Muscle layer of colon (tissue), 2 donors: Measurements from ENCODE around the gene DNAJB8.
A peak's percentile ranks its signal among the peaks of the same experiment; 100 is the strongest.

ENCODE experiments used
- H3K27ac ChIP-seq: one replicate; pipeline ENCODE4 v1.7.0; 2013; ENCODE audit warnings: low read depth, mild to moderate bottlenecking, low read length, moderate library complexity
- H3K27me3 ChIP-seq, 2 donors: one replicate each; pipeline ENCODE4 v1.7.0; 2013; ENCODE audit warnings: low read length in 2 of 2, mild to moderate bottlenecking in 2 of 2; ENCODE audit not compliant: insufficient read depth in 2 of 2, control insufficient read depth in 1 of 2
- H3K36me3 ChIP-seq: one replicate; pipeline ENCODE4 v1.7.0; 2013; ENCODE audit warnings: mild to moderate bottlenecking, low read length; ENCODE audit not compliant: insufficient read depth
- H3K4me1 ChIP-seq: one replicate; pipeline ENCODE4 v1.7.0; 2013; ENCODE audit warnings: mild to moderate bottlenecking, low read length; ENCODE audit not compliant: insufficient read depth
- H3K4me3 ChIP-seq, 2 donors: one replicate each; pipeline ENCODE4 v1.7.0; 2013; ENCODE audit warnings: low read length in 2 of 2, low read depth in 1 of 2, mild to moderate bottlenecking in 1 of 2, moderate library complexity in 1 of 2
- H3K9ac ChIP-seq: one replicate; pipeline ENCODE4 v1.7.0; 2013; ENCODE audit warnings: low read length
- H3K9me3 ChIP-seq: one replicate; pipeline ENCODE4 v1.7.0; 2013; ENCODE audit warnings: mild to moderate bottlenecking, low read length
- donor health status: abdominal sarcoma.
- donor health status: Adenocarcinoma of cecum.

DNAJB8 gene

DNA sequence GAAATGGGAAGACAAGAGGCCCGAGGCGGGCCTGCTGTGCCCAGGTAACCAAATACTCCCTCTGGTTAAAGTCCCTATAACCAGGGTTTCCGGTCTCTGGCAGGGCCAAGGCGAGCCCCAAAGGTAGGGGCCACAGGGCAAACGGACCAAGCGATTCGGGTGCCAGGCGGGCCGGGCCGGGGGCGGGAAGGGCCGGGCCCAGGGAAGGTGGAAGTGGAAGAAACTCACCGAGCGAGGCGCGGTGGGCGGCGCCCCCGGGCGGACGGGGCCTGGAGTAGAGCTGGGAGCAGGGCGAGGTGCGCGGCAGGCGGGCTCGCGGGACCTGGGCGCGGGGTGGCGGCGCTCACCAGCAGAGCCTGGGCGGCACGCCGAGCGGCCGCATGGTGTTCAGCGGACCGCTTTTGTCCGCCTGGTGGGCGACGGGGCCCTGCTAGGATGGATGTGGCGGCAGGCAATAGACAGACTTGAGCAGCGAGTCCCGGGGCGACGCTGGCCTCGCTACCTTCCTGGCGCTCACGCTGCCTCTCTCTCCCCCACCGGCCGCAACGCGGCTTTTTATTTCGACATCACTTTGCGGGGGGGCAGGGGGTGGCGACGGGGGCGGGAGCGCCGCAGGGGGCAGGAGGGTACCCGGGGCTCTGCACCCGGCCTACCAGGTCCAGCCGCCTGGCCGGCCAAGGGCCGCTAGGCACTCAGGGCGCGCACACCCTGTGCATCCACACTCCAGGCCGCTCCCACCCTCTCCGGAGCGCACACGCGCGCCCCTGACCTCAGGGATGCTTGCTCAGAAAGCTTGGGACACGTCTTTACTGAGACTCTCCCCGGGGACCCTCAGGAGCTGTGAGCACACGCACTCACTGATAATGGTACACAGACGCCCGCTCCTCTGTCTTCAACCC lies 26.2 kb upstream of the DNAJB8 start, which contains the start of gene GATA2:
TSS of gene GATA2 (minus strand) at position 531 of the 899 bp plus-strand sequence. CDS start 6,170 bp downstream, outside the sequence.
- Histone ChIP-seq H3K27me3 (peaks cover 66 to 95% of the 10 kb centered on the region in 2 donors), H3K9ac (no peak within 1 kb of the TSS), H3K27ac (no peak within 1 kb of the TSS), H3K9me3 (no peaks in the 10 kb centered on the region), H3K36me3 (no peaks in the 10 kb centered on the region), H3K4me1 (peaks cover 35% of the 10 kb centered on the region), H3K4me3 (no peak within 1 kb of the TSS)

- Histone ChIP-seq H3K9me3 (no peaks in the 10 kb centered on the region), H3K27me3 (peaks cover 73 to 97% of the 10 kb centered on the region in 2 donors), H3K4me3 (no peak overlapping the region), H3K27ac (no peak overlapping the region), H3K36me3 (no peaks in the 10 kb centered on the region), H3K4me1 (peaks cover 37% of the 10 kb centered on the region), H3K9ac (no peak overlapping the region)
Observed at GRCh38 chr3:128491941-128492670, 25.4 kb upstream of the DNAJB8 start.

- no peak overlapping the region for H3K9ac ChIP-seq
- H3K9me3 ChIP-seq: no peaks in the 10 kb centered on the region
- H3K4me3 ChIP-seq: no peak overlapping the region
- no peak overlapping the region for H3K27ac ChIP-seq
- H3K36me3 ChIP-seq: no peaks in the 10 kb centered on the region
- H3K27me3 ChIP-seq: peaks cover 72 to 97% of the 10 kb centered on the region in 2 donors
- peaks cover 36% of the 10 kb centered on the region for H3K4me1 ChIP-seq
Observed at GRCh38 chr3:128491691-128491940, 24.9 kb upstream of the DNAJB8 start.

DNA sequence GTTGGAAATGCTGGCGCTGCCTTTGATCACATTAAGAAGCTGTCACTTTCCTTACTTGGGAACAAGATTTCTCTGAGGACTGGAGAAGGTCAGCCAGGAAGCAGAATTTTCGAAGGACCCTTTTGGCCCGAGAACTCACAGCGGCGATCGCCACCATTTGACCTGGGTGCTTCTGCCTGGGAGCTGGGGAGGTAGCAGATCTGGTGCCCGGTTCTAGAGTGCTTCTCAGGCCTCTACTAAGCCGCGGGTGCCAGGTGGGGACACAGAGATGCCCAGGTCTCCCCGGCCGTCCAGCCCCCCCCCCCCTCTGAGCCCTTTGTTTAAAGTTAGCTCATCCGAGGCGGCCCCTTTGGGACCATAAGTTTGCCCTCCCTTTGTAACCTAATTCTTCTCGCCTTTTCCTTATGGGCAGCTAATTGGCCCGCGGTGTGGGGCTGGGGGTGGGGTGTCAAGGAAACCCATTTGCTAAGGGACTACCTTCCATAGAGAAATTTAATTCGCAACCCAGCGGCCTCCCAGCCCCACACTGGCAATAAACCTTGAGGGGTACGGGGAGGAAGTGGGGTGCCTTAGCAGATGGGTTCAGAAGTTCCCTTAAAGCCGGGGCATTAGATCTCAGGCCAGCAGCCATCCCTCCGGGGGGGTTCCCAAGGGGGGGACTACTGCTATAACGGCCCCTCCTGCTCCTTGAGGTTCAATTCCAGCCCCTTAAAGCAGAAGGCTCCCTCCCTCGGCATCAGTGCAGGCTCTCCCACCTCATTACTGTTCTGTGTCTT lies 24.4 kb upstream of the DNAJB8 start:
- no peak overlapping the region for H3K9ac ChIP-seq
- H3K27me3 ChIP-seq: peaks cover 75 to 97% of the 10 kb centered on the region in 2 donors
- peaks cover 40% of the 10 kb centered on the region for H3K4me1 ChIP-seq
- H3K36me3 ChIP-seq: no peaks in the 10 kb centered on the region
- H3K27ac ChIP-seq: no peak overlapping the region
- no peaks in the 10 kb centered on the region for H3K9me3 ChIP-seq
- H3K4me3 ChIP-seq: no peak overlapping the region

DNA sequence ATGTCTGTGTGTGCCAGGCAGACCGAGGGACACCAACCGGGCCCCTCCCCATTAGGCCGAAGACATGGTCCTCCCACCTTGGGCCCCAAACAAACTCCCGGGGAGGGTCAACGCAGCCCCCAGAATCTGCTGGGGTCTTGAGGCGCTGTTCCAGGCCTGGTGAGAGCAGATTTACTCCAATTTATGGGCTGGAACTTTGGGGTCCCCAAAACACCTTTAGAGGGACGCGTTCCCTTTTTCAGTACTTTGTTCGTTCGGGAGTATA lies 23.9 kb upstream of the DNAJB8 start:
- Histone ChIP-seq H3K9me3 (no peaks in the 10 kb centered on the region), H3K36me3 (no peaks in the 10 kb centered on the region), H3K4me1 (peaks cover 40% of the 10 kb centered on the region), H3K27ac (no peak overlapping the region), H3K4me3 (peak overlapping the region in 1 of 2 donors; percentile 52), H3K9ac (no peak overlapping the region), H3K27me3 (peaks cover 81 to 97% of the 10 kb centered on the region in 2 donors)

DNA sequence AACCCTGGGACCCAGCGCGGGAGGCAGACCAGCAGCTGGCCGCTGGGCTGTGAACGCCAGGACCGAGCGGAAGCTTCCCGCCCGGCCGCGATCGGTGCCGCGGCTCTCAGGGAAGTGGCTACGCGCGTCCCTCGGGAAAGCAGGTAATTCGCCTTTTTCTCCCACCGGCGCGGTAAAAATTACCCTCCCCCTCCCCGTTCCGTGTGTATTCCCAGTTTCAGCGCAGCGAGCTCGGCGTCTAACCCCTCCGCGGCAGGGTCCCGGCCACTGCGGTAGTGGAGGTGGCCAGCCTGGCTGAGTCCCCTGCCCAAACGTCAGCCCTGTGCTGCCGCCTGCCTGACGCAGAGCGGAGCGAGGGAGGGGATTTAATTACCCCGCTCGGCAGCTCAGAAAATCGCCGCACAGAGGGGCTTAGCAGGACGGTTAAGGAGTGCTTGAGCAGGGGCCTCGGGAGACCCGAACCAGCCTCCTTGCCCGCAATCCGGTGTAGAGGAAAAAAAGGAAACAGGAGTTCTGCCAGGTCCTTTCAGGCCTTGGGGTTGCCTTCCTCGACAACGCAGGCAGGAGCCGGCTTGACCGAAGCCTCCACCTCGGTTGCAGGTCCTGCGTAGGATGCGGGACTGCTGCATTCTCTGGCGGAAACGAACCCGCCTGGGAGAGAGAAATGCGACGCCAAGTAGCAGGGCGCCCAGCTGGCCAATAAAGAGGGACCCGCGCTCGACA lies 23.4 kb upstream of the DNAJB8 start:
- no peaks in the 10 kb centered on the region for H3K9me3 ChIP-seq
- H3K4me1 ChIP-seq: peaks cover 40% of the 10 kb centered on the region
- no peaks in the 10 kb centered on the region for H3K36me3 ChIP-seq
- peak overlapping the region in 1 of 2 donors; percentile 52 for H3K4me3 ChIP-seq
- no peak overlapping the region for H3K9ac ChIP-seq
- peaks cover 85 to 98% of the 10 kb centered on the region in 2 donors for H3K27me3 ChIP-seq
- no peak overlapping the region for H3K27ac ChIP-seq

- H3K27ac ChIP-seq: no peak overlapping the region
- H3K27me3 ChIP-seq: peaks cover 85 to 99% of the 10 kb centered on the region in 2 donors
- peak overlapping the region in 1 of 2 donors; percentile 52 for H3K4me3 ChIP-seq
- H3K9ac ChIP-seq: no peak overlapping the region
- no peaks in the 10 kb centered on the region for H3K36me3 ChIP-seq
- H3K4me1 ChIP-seq: peaks cover 40% of the 10 kb centered on the region
- H3K9me3 ChIP-seq: no peaks in the 10 kb centered on the region
Observed at GRCh38 chr3:128489674-128489926, 22.9 kb upstream of the DNAJB8 start.

- peaks cover 85 to 100% of the 10 kb centered on the region in 2 donors for H3K27me3 ChIP-seq
- H3K4me1 ChIP-seq: peaks cover 40% of the 10 kb centered on the region
- no peak overlapping the region for H3K27ac ChIP-seq
- H3K4me3 ChIP-seq: peak overlapping the region; percentile 42 to 52
- no peak overlapping the region for H3K9ac ChIP-seq
- H3K9me3 ChIP-seq: no peaks in the 10 kb centered on the region
- H3K36me3 ChIP-seq: no peaks in the 10 kb centered on the region
Observed at GRCh38 chr3:128488991-128489673, 22.4 kb upstream of the DNAJB8 start.

GRCh38 chr3:128488636-128488990 lies 21.9 kb upstream of the DNAJB8 start:
- Histone ChIP-seq H3K36me3 (no peaks in the 10 kb centered on the region), H3K4me3 (peak overlapping the region; percentile 42 to 52), H3K9ac (no peak overlapping the region), H3K27ac (no peak overlapping the region), H3K27me3 (peaks cover 85 to 100% of the 10 kb centered on the region in 2 donors), H3K9me3 (no peaks in the 10 kb centered on the region), H3K4me1 (peaks cover 43% of the 10 kb centered on the region)

- Histone ChIP-seq H3K9me3 (no peaks in the 10 kb centered on the region), H3K27me3 (peaks cover 90 to 100% of the 10 kb centered on the region in 2 donors), H3K4me1 (peaks cover 48% of the 10 kb centered on the region), H3K36me3 (no peaks in the 10 kb centered on the region), H3K4me3 (peak overlapping the region; percentile 63 to 87), H3K27ac (no peak overlapping the region), H3K9ac (no peak overlapping the region)
Observed at GRCh38 chr3:128487813-128488635, 21.3 kb upstream of the DNAJB8 start.
